GM13976 (cell line): ENCODE data around the gene PXDN.

Source experiments
- DNase-seq: peaks from one replicate; pipeline ENCODE4 v3.0.0; 2012; ENCODE audit warnings: low spot score
- CTCF ChIP-seq: IDR thresholded peaks from 2 replicates; pipeline ENCODE4 v1.5.1; 2012; ENCODE audit warnings: borderline replicate concordance, mild to moderate bottlenecking; ENCODE audit not compliant: insufficient read depth; ENCODE audit errors: extremely low read depth, missing control alignments, control extremely low read depth
- in situ Hi-C: fragments of 300-500 bp; cut with MboI; formaldehyde crosslinking; loops from one replicate; pipeline ENCODE4 v1.12.0; 2022; ENCODE audit warnings: low sequenced_read_pairs, mixed read lengths, inconsistent platforms; ENCODE audit not compliant: unreplicated experiment

Gene PXDN

GRCh38 chr2:1658394-1659151 lies 85.7 kb downstream of the PXDN start:
- DNase-seq, result no peak
- TF ChIP-seq CTCF, result no peak
- in situ Hi-C loops, result no loop called here

GRCh38 chr2:1656961-1657841 lies 87.1 kb downstream of the PXDN start:
- DNase-seq, result no peak
- in situ Hi-C loops, result no loop called here
- TF ChIP-seq CTCF, result no peak

DNA sequence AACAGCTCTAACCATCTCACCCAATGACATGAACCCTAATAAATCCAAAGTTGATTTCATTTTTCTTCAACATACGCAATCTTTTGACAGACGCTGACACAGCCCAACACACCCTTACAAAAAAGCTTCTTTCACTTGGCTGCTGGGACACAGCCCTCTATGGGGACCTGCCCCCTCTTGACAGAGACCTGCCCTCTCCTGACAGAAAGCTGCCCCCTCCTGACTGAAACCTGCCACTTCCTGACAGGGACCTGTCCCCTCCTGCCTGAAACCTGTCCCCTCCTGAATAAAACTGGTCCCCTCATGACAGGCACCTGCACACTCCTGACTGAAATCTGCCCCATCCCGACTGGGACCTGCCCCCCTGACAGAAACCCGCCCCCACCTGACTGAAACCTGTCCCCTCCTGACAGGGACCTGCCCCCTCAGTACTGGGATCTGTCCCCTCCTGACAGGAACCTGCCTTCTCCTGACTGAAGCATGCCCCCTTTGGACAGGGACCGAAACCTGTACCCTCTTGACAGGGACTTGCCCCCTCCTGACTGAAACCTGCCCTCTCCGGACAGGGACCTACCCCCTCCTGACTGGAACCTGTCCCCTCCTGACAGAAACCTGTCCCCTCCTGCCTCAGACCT lies 87.9 kb downstream of the PXDN start:
- TF ChIP-seq CTCF, result no peak
- DNase-seq, result no peak
- in situ Hi-C loops, result no loop called here

DNA sequence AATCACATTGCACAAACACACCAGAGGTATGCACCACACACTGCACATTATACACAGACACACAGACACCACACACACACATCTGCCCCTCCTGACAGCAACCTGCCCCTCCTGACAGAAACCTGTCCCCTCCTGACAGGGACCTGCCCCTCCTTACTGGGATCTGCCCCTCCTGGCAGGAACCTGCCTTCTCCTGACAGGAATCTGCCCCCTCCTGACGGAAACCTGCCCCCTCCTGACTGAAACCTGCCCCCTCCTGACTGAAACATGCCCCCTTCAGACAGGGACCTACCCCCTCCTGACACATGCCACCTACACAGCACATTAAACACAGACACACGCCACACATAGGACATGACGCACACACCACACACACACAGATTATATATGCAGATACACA lies 88.9 kb downstream of the PXDN start:
- no peak for DNase-seq
- no peak for TF ChIP-seq CTCF
- in situ Hi-C loops, result no loop called here

DNA sequence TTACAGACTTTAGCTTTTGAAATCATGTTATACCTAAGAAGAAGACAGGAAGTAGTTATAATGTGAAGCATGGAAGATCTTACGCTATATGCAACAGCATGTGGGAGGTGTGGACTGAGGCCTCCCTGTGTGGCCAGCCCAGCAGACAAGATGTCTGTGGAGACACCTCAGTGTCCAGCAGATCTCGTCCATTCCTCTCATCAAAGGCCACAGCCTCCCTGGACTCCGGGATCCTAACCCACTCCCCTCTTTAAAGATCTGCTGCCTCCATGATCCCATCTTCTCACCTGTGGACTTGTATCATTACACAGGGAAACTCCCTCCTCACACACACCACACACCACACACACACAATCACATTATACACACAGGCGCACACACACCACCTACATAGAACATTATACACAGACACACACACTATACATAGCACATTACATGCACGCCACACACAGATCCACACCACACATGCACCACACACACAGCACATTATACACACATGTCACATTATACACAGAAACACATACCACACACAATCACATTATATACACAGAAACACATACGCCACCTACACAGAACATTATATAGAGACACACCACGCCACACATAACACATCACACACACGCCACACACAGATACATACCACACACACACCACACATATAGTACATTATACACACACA lies 89.5 kb downstream of the PXDN start:
- DNase-seq, result no peak
- TF ChIP-seq CTCF, result no peak
- in situ Hi-C loops, result no loop called here
